HUES6 (cell line): ENCODE results near the gene OSBPL3.
A peak's percentile ranks its signal among the peaks of the same experiment; 100 is the strongest.
"Not testable (repeated sequence)": the region's sequence is repeated elsewhere in the genome, so short reads cannot be mapped to it uniquely, and the experiment has no call there.

Experiments used
- H3K27ac ChIP-seq: 2 replicates; pipeline ENCODE4 v1.7.0; 2013; ENCODE audit warnings: low read depth, mild to moderate bottlenecking, low read length, inconsistent platforms
- H3K27me3 ChIP-seq: 2 replicates; pipeline ENCODE4 v1.6.1; 2013; ENCODE audit warnings: low read length; ENCODE audit not compliant: control insufficient read depth, insufficient read depth
- H3K36me3 ChIP-seq: 2 replicates; pipeline ENCODE4 v1.6.1; 2013; ENCODE audit warnings: low read length; ENCODE audit not compliant: control insufficient read depth, insufficient read depth
- H3K4me1 ChIP-seq: 2 replicates; pipeline ENCODE4 v1.6.1; 2013; ENCODE audit warnings: low read length; ENCODE audit not compliant: control insufficient read depth, insufficient read depth
- H3K4me3 ChIP-seq: 2 replicates; pipeline ENCODE4 v1.5.1; 2013; ENCODE audit warnings: low read depth, low read length
- H3K9ac ChIP-seq: one replicate; pipeline ENCODE4 v1.6.1; 2013; ENCODE audit warnings: mild to moderate bottlenecking, low read length
- H3K9me3 ChIP-seq: 2 replicates; pipeline ENCODE4 v1.6.1; 2013; ENCODE audit warnings: low read depth, low read length; ENCODE audit not compliant: control insufficient read depth, insufficient read depth

OSBPL3 gene

GRCh38 chr7:24979863-24980533 lies at the start of gene OSBPL3:
Gene OSBPL3, minus strand, starts transcription at chr7:24980178. Its CDS starts 87,706 bp downstream, at chr7:24892472.
- H3K27ac ChIP-seq, result peak within 1 kb of the TSS; percentile 19; the same call in 1 of the 2 replicates
- H3K9ac ChIP-seq, result peak within 1 kb of the TSS; percentile 70
- H3K27me3 ChIP-seq, result peaks cover 39% of the 10 kb centered on the region
- peak within 1 kb of the TSS; percentile 86 for H3K4me3 ChIP-seq
- peaks cover 6% of the 10 kb centered on the region; the same call in 1 of the 2 replicates for H3K9me3 ChIP-seq
- H3K36me3 ChIP-seq, result no peaks in the 10 kb centered on the region
- peaks cover 31% of the 10 kb centered on the region for H3K4me1 ChIP-seq

- H3K4me1 ChIP-seq, result peaks cover 21% of the 10 kb centered on the region
- H3K36me3 ChIP-seq, result no peaks in the 10 kb centered on the region
- H3K27ac ChIP-seq, result no peak overlapping the region
- peaks cover 3% of the 10 kb centered on the region; the same call in 1 of the 2 replicates for H3K27me3 ChIP-seq
- no peak overlapping the region for H3K9ac ChIP-seq
- H3K9me3 ChIP-seq, result no peaks in the 10 kb centered on the region
- no peak overlapping the region for H3K4me3 ChIP-seq
Observed at GRCh38 chr7:25029075-25029474, 49.1 kb upstream of the OSBPL3 start.

GRCh38 chr7:25028370-25029021 lies 48.5 kb upstream of the OSBPL3 start:
- Histone ChIP-seq H3K27ac (no peak overlapping the region), H3K27me3 (peaks cover 3% of the 10 kb centered on the region; the same call in 1 of the 2 replicates), H3K4me1 (peaks cover 21% of the 10 kb centered on the region), H3K9ac (no peak overlapping the region), H3K4me3 (no peak overlapping the region), H3K36me3 (no peaks in the 10 kb centered on the region), H3K9me3 (no peaks in the 10 kb centered on the region)

GRCh38 chr7:25026156-25026555 lies 46.2 kb upstream of the OSBPL3 start:
- Histone ChIP-seq H3K36me3 (no peaks in the 10 kb centered on the region), H3K4me3 (no peak overlapping the region), H3K27ac (no peak overlapping the region), H3K27me3 (peaks cover 3% of the 10 kb centered on the region; the same call in 1 of the 2 replicates), H3K4me1 (peaks cover 21% of the 10 kb centered on the region), H3K9me3 (no peaks in the 10 kb centered on the region), H3K9ac (no peak overlapping the region)

- Histone ChIP-seq H3K9me3 (no peaks in the 10 kb centered on the region), H3K27ac (no peak overlapping the region), H3K9ac (no peak overlapping the region), H3K4me3 (no peak overlapping the region), H3K36me3 (no peaks in the 10 kb centered on the region), H3K27me3 (peaks cover 3% of the 10 kb centered on the region; the same call in 1 of the 2 replicates), H3K4me1 (peaks cover 21% of the 10 kb centered on the region)
Observed at GRCh38 chr7:25025218-25025671, 45.3 kb upstream of the OSBPL3 start.

GRCh38 chr7:25024066-25024465 lies 44.1 kb upstream of the OSBPL3 start:
- no peaks in the 10 kb centered on the region for H3K9me3 ChIP-seq
- H3K27ac ChIP-seq, result no peak overlapping the region
- peaks cover 3% of the 10 kb centered on the region; the same call in 1 of the 2 replicates for H3K27me3 ChIP-seq
- no peak overlapping the region for H3K9ac ChIP-seq
- peaks cover 20% of the 10 kb centered on the region for H3K4me1 ChIP-seq
- H3K4me3 ChIP-seq, result no peak overlapping the region
- no peaks in the 10 kb centered on the region for H3K36me3 ChIP-seq

- not testable (repeated sequence) for H3K36me3 ChIP-seq, H3K9me3 ChIP-seq, H3K4me3 ChIP-seq, H3K4me1 ChIP-seq, H3K9ac ChIP-seq, H3K27ac ChIP-seq, H3K27me3 ChIP-seq
Observed at GRCh38 chr7:25017671-25018070, 37.7 kb upstream of the OSBPL3 start.

- Histone ChIP-seq H3K27me3 (no peaks in the 10 kb centered on the region), H3K4me3 (no peak overlapping the region), H3K9me3 (no peaks in the 10 kb centered on the region), H3K27ac (no peak overlapping the region), H3K9ac (no peak overlapping the region), H3K36me3 (no peaks in the 10 kb centered on the region), H3K4me1 (peaks cover 3% of the 10 kb centered on the region; the same call in 1 of the 2 replicates)
Observed at GRCh38 chr7:25014756-25015155, 34.8 kb upstream of the OSBPL3 start.

- H3K36me3 ChIP-seq, H3K4me1 ChIP-seq, H3K9ac ChIP-seq, H3K27ac ChIP-seq, H3K27me3 ChIP-seq, H3K4me3 ChIP-seq, H3K9me3 ChIP-seq: not testable (repeated sequence)
Observed at GRCh38 chr7:25012710-25013109, 32.7 kb upstream of the OSBPL3 start.

GRCh38 chr7:25012254-25012653 lies 32.3 kb upstream of the OSBPL3 start:
- no peak overlapping the region for H3K4me3 ChIP-seq
- peaks cover 5% of the 10 kb centered on the region for H3K9me3 ChIP-seq
- no peaks in the 10 kb centered on the region for H3K27me3 ChIP-seq
- H3K4me1 ChIP-seq, result peaks cover 3% of the 10 kb centered on the region; the same call in 1 of the 2 replicates
- H3K27ac ChIP-seq, result no peak overlapping the region
- no peaks in the 10 kb centered on the region for H3K36me3 ChIP-seq
- no peak overlapping the region for H3K9ac ChIP-seq

GRCh38 chr7:25009257-25009656 lies 29.3 kb upstream of the OSBPL3 start:
- H3K4me1 ChIP-seq, result peaks cover 10% of the 10 kb centered on the region; the same call in 1 of the 2 replicates
- no peak overlapping the region for H3K27ac ChIP-seq

More at GRCh38 chr7:25009257-25009656, 29.3 kb upstream of the OSBPL3 start:
- Histone ChIP-seq H3K9me3 (peaks cover 5% of the 10 kb centered on the region), H3K27me3 (no peaks in the 10 kb centered on the region), H3K36me3 (no peaks in the 10 kb centered on the region), H3K9ac (no peak overlapping the region), H3K4me3 (no peak overlapping the region)
